Right kidney (tissue), 9 donors: ENCODE measurements around the gene SIAE.

Source experiments
- DNase-seq: peaks from one replicate; pipeline ENCODE4 v3.0.0-alpha.2; 2016
- long read RNA-seq, 8 donors: transcript quantifications; one replicate each; lab custom pipeline, GENCODE V29; 2026

Gene SIAE
- long read RNA-seq, donor 1, full-length matches to known transcripts, result 3 of 14 reads
- long read RNA-seq, donor 1, partial matches to known transcripts, result 11 of 14 reads
- long read RNA-seq, donor 1, other reads (novel, unspliced or antisense), result 0 of 14 reads
- long read RNA-seq, donor 2, full-length matches to known transcripts, result 1 of 1 reads
- long read RNA-seq, donor 2, partial matches to known transcripts, result 0 of 1 reads
- long read RNA-seq, donor 2, other reads (novel, unspliced or antisense), result 0 of 1 reads
- long read RNA-seq, donor 3, full-length matches to known transcripts, result 2 of 2 reads
- long read RNA-seq, donor 3, partial matches to known transcripts, result 0 of 2 reads
- long read RNA-seq, donor 3, other reads (novel, unspliced or antisense), result 0 of 2 reads
- long read RNA-seq, donor 4, full-length matches to known transcripts, result 5 of 5 reads
- long read RNA-seq, donor 4, partial matches to known transcripts, result 0 of 5 reads
- long read RNA-seq, donor 4, other reads (novel, unspliced or antisense), result 0 of 5 reads
- long read RNA-seq, donor 5, full-length matches to known transcripts, result 5 of 5 reads
- long read RNA-seq, donor 5, partial matches to known transcripts, result 0 of 5 reads
- long read RNA-seq, donor 5, other reads (novel, unspliced or antisense), result 0 of 5 reads
- long read RNA-seq, donor 6, full-length matches to known transcripts, result 5 of 10 reads
- long read RNA-seq, donor 6, partial matches to known transcripts, result 5 of 10 reads
- long read RNA-seq, donor 6, other reads (novel, unspliced or antisense), result 0 of 10 reads
- long read RNA-seq, donor 7, full-length matches to known transcripts, result 5 of 44 reads
- long read RNA-seq, donor 7, partial matches to known transcripts, result 26 of 44 reads
- long read RNA-seq, donor 7, other reads (novel, unspliced or antisense), result 13 of 44 reads
- long read RNA-seq, donor 8, full-length matches to known transcripts, result 5 of 10 reads
- long read RNA-seq, donor 8, partial matches to known transcripts, result 5 of 10 reads
- long read RNA-seq, donor 8, other reads (novel, unspliced or antisense), result 0 of 10 reads

- DNase-seq, result peak; percentile 86
These were observed at the start of gene SIAE, which contains the start of gene SPA17 for GRCh38 chr11:124673333-124674167. TSS of gene SIAE (minus strand) at chr11:124673739. CDS start at chr11:124673708, 31 bp downstream. TSS of gene SPA17 (plus strand) at chr11:124673904. CDS start at chr11:124675265, 1,361 bp downstream.

GRCh38 chr11:124722176-124722575, 48.6 kb upstream of the SIAE start:
- DNase-seq, result no peak

GRCh38 chr11:124719534-124719933, 46.0 kb upstream of the SIAE start:
- no peak for DNase-seq

- peak; percentile 12 for DNase-seq
These were observed 45.3 kb upstream of the SIAE start for GRCh38 chr11:124718801-124719200.

GRCh38 chr11:124717786-124718651, 44.5 kb upstream of the SIAE start:
- DNase-seq, result peak; percentile 69

GRCh38 chr11:124717421-124717785, 43.9 kb upstream of the SIAE start:
- DNase-seq, result peak; percentile 13

- no peak for DNase-seq
These were observed 43.1 kb upstream of the SIAE start for GRCh38 chr11:124716591-124716990.

- DNase-seq, result no peak
These were observed 38.9 kb upstream of the SIAE start for GRCh38 chr11:124712392-124712791.

- no peak for DNase-seq
These were observed 34.3 kb upstream of the SIAE start for GRCh38 chr11:124707829-124708228.

- DNase-seq, result no peak
These were observed 26.5 kb upstream of the SIAE start for GRCh38 chr11:124700028-124700427.

GRCh38 chr11:124699547-124699946, 26.0 kb upstream of the SIAE start:
- no peak for DNase-seq

- no peak for DNase-seq
These were observed 19.6 kb upstream of the SIAE start for GRCh38 chr11:124693142-124693541.

- no peak for DNase-seq
These were observed 8.9 kb upstream of the SIAE start for GRCh38 chr11:124682443-124682842.

- DNase-seq, result no peak
These were observed 7.9 kb upstream of the SIAE start for GRCh38 chr11:124681421-124681820.

- DNase-seq, result no peak
These were observed 4.9 kb upstream of the SIAE start for GRCh38 chr11:124678416-124678815.

- DNase-seq, result no peak
These were observed 2.8 kb upstream of the SIAE start for GRCh38 chr11:124676386-124676785.

- DNase-seq, result no peak
These were observed 1.0 kb upstream of the SIAE start for GRCh38 chr11:124674571-124674970.

- no peak for DNase-seq
These were observed 604 bp upstream of the SIAE start for GRCh38 chr11:124674168-124674517.

GRCh38 chr11:124672536-124673215, 863 bp downstream of the SIAE start:
- DNase-seq, result peak; percentile 8

- no peak for DNase-seq
These were observed 2.8 kb downstream of the SIAE start for GRCh38 chr11:124670732-124671131.
